ENCODE results near the gene FOXO3. TPM values are rescaled to one million over a fixed set of nuclear protein-coding genes. Genes with fewer than 3 reads are reported as not detected.

The FOXO3 gene
- total and polyA plus RNA-seq, 2 donors (not counting 3 experiments of a cell fraction or from before 2014, with no cell fraction given): 14.4 to 16.9 TPM

DNA sequence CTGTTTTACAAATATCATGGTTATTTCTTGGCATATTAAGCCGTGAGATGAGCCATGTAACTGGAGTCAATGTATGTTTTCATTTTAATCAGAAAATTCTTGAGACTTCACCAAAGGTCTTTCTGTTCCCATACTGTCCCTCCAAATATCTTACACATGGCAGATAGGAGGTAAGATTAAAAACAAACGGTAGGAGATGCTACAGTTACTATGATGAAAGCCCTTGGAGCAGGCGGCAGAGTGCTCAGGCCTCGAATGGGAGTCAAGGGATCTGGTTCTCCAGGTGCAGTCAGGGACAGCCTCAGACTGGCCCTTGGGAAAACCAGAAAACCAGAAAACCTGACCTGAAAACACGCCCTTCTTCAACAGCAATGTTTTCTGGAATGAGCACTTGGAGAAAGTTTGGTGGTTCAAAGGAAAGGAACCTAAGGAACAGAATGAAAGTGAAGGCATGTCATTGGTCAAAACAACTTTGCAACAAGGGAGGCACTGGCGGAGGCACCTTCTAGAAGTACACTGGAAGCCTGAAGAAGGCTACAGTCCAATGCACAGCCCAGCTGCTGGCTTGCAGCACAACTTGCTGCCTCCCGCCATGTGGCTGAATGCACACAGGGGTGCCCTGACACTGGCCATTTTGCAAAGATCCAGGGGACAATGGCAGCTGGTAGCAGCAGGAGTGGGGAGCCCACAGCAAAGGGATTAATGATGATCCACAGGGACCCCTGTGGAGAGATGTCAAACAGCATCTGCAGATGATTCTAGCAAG lies 17.4 kb upstream of the FOXO3 start:
- Histone ChIP-seq H3K4me1 (ENCODE audit: control insufficient read depth, extremely low read depth, insufficient read depth, low read length) (no peaks in the 10 kb centered on the region), H3K9me3 (replicated peaks; ENCODE audit: control insufficient read depth, insufficient read depth, low read length) (no peaks in the 10 kb centered on the region), H3K36me3 (ENCODE audit: control insufficient read depth in 2 of 2, extremely low read depth in 1 of 2, insufficient read depth in 2 of 2, low read length in 2 of 2) (no peaks in the 10 kb centered on the region), H3K9ac (replicated peaks; ENCODE audit: extremely low read depth, insufficient read depth, low read length) (no peak overlapping the region), H3K27ac (ENCODE audit: insufficient read depth, low read depth, low read length) (no peak overlapping the region), H3K4me3 (replicated peaks in 1 of 3; ENCODE audit: insufficient read depth in 1 of 3, low read depth in 1 of 3, low read length in 3 of 3) (no peak overlapping the region), H3K27me3 (ENCODE audit: control insufficient read depth in 2 of 2, insufficient read depth in 2 of 2, low read length in 2 of 2) (peaks cover 0 to 8% of the 10 kb centered on the region in 2 experiments), H4K20me1 (replicated peaks; ENCODE audit: control insufficient read depth, extremely low read depth, insufficient read depth, low read length) (no peaks in the 10 kb centered on the region), H3K79me2 (ENCODE audit: control insufficient read depth, insufficient read depth, low read length) (no peaks in the 10 kb centered on the region), H2AFZ (ENCODE audit: low read depth, low read length) (no peak overlapping the region), H3K9me1 (replicated peaks; ENCODE audit: control insufficient read depth, extremely low read depth, insufficient read depth, low read length) (no peaks in the 10 kb centered on the region), H3K4me2 (ENCODE audit: insufficient read depth, low read length) (no peak overlapping the region)
- no TSS peak for BruUV-seq (replicated peaks)
- TF ChIP-seq GATA2 (IDR thresholded peaks at IDR 0.05; ENCODE audit: insufficient read depth, insufficient read length, low read depth, low read length) (no peak), FOS (IDR thresholded peaks at IDR 0.05; ENCODE audit: borderline replicate concordance, insufficient read depth, low read length) (no peak), JUN (IDR thresholded peaks at IDR 0.05; ENCODE audit: borderline replicate concordance, insufficient read depth, insufficient read length, low read depth) (no peak), EZH2 (IDR thresholded peaks at IDR 0.05; ENCODE audit: borderline replicate concordance, low read depth, low read length, severe bottlenecking) (no peak), POLR2AphosphoS5 (IDR thresholded peaks at IDR 0.05; ENCODE audit: insufficient read depth, low read depth, low read length) (no peak), MYC (IDR thresholded peaks at IDR 0.05; ENCODE audit: low read depth, low read length) (no peak), POLR2A (IDR thresholded peaks at IDR 0.05; ENCODE audit: low read depth, low read length) (no peak)
- TF ChIP-seq, protein P1, sequence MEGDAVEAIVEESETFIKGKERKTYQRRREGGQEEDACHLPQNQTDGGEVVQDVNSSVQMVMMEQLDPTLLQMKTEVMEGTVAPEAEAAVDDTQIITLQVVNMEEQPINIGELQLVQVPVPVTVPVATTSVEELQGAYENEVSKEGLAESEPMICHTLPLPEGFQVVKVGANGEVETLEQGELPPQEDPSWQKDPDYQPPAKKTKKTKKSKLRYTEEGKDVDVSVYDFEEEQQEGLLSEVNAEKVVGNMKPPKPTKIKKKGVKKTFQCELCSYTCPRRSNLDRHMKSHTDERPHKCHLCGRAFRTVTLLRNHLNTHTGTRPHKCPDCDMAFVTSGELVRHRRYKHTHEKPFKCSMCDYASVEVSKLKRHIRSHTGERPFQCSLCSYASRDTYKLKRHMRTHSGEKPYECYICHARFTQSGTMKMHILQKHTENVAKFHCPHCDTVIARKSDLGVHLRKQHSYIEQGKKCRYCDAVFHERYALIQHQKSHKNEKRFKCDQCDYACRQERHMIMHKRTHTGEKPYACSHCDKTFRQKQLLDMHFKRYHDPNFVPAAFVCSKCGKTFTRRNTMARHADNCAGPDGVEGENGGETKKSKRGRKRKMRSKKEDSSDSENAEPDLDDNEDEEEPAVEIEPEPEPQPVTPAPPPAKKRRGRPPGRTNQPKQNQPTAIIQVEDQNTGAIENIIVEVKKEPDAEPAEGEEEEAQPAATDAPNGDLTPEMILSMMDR (IDR thresholded peaks at IDR 0.05; ENCODE audit: extremely low read depth in 1 of 2, insufficient read depth in 1 of 2, low read depth in 1 of 2, low read length in 2 of 2): no peak
- TF ChIP-seq, protein P2, sequence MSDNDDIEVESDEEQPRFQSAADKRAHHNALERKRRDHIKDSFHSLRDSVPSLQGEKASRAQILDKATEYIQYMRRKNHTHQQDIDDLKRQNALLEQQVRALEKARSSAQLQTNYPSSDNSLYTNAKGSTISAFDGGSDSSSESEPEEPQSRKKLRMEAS (IDR thresholded peaks at IDR 0.05; ENCODE audit: insufficient read depth, insufficient read length): no peak
- no peak for FAIRE-seq
- intact Hi-C loops (cut with micrococcal nuclease): no loop called here
- POLR2A ChIA-PET: no interaction called here
- no peak for DNase-seq (ENCODE audit: low read depth, low spot score)
- dilution Hi-C loops (cut with MboI; ENCODE audit: extremely low pct_ligation_motif_present, low sequenced_read_pairs): no loop called here
- CTCF ChIA-PET: interaction anchor here (1.0 to 7.7 kb wide), 9 partner anchors 14 to 531 kb away, joined by 3 to 211 read pairs (median 38); partner anchors contain the start of gene FOXO3
